ENCODE measurements around the gene PLCB2. TPM values are rescaled to one million over a fixed set of nuclear protein-coding genes. Genes with fewer than 3 reads are reported as not detected.

PLCB2 gene
- total and polyA plus RNA-seq, 9 of the 15 experiments (the other 6 are each of a cell fraction or from before 2014, with no cell fraction given) = 0.37 to 12.3 (median 8.0) TPM

DNA sequence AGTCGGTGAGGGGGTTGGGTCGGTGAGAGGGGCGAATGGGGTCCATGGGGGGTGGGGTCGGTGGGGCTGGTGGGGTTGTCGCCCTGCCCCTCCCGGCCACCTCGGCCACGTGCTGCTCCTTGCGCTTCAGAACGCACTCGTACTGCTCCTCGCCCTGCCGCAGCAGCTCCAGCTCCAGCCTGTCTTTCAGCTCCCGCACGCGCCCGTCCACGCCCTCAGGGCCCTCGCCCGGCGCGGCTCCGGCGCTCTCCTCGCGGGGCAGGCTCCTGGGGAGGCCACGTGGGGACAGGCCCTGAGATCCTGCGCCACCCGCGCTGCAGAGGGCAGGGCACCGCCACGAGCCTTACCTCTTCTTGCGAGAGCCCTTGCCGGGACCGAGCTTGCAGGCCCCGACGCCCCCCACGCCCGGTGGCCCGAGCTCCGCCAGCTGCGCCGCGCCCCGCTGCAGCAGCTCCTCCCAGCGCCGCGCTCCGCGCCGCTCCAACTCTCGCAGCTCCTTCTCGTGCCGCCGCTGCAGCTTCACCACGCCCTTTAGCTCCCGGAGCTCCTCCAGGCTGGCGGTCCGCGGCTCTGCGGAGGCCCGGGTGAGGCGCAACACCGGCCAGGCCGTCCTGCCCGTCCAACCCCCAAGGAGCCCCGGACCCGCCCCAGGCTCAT lies 16.7 kb downstream of the PLCB2 start (continued):
- TF ChIP-seq ILK (tag; IDR thresholded peaks at IDR 0.05; ENCODE audit: borderline replicate concordance, low read depth) (no peak), ZNF766 (CRISPR knock-in tag; conservative IDR thresholded peaks at IDR 0.05) (no peak), ZNF134 (CRISPR knock-in tag; conservative IDR thresholded peaks at IDR 0.05) (no peak), SOX6 (IDR thresholded peaks at IDR 0.05) (no peak), ZNF431 (CRISPR knock-in tag; IDR thresholded peaks at IDR 0.05) (peak; percentile 54; the same call in 1 of the 2 replicates), BACH1 (tag; IDR thresholded peaks at IDR 0.05) (no peak), YY1 (IDR thresholded peaks at IDR 0.05; ENCODE audit: borderline replicate concordance in 1 of 3, control insufficient read depth in 1 of 3, extremely low read depth in 1 of 3, insufficient read depth in 3 of 3, insufficient read length in 1 of 3, insufficient replicate concordance in 2 of 3, low read depth in 1 of 3, low read length in 2 of 3) (no peak), ETV5 (CRISPR knock-in tag; IDR thresholded peaks at IDR 0.05; ENCODE audit: low read depth) (0 out of 2 replicates have a peak, but pooled peaks have one; percentile 18), ZSCAN29 (IDR thresholded peaks at IDR 0.05) (no peak), NBN (IDR thresholded peaks at IDR 0.05; ENCODE audit: low read depth) (no peak), TCF7 (IDR thresholded peaks at IDR 0.05; ENCODE audit: borderline replicate concordance) (no peak), ZNF707 (CRISPR knock-in tag; conservative IDR thresholded peaks at IDR 0.05) (no peak), CC2D1A (IDR thresholded peaks at IDR 0.05) (no peak), ZNF589 (CRISPR knock-in tag; IDR thresholded peaks at IDR 0.05; ENCODE audit: low read depth) (no peak)
- TF ChIP-seq, protein P1, sequence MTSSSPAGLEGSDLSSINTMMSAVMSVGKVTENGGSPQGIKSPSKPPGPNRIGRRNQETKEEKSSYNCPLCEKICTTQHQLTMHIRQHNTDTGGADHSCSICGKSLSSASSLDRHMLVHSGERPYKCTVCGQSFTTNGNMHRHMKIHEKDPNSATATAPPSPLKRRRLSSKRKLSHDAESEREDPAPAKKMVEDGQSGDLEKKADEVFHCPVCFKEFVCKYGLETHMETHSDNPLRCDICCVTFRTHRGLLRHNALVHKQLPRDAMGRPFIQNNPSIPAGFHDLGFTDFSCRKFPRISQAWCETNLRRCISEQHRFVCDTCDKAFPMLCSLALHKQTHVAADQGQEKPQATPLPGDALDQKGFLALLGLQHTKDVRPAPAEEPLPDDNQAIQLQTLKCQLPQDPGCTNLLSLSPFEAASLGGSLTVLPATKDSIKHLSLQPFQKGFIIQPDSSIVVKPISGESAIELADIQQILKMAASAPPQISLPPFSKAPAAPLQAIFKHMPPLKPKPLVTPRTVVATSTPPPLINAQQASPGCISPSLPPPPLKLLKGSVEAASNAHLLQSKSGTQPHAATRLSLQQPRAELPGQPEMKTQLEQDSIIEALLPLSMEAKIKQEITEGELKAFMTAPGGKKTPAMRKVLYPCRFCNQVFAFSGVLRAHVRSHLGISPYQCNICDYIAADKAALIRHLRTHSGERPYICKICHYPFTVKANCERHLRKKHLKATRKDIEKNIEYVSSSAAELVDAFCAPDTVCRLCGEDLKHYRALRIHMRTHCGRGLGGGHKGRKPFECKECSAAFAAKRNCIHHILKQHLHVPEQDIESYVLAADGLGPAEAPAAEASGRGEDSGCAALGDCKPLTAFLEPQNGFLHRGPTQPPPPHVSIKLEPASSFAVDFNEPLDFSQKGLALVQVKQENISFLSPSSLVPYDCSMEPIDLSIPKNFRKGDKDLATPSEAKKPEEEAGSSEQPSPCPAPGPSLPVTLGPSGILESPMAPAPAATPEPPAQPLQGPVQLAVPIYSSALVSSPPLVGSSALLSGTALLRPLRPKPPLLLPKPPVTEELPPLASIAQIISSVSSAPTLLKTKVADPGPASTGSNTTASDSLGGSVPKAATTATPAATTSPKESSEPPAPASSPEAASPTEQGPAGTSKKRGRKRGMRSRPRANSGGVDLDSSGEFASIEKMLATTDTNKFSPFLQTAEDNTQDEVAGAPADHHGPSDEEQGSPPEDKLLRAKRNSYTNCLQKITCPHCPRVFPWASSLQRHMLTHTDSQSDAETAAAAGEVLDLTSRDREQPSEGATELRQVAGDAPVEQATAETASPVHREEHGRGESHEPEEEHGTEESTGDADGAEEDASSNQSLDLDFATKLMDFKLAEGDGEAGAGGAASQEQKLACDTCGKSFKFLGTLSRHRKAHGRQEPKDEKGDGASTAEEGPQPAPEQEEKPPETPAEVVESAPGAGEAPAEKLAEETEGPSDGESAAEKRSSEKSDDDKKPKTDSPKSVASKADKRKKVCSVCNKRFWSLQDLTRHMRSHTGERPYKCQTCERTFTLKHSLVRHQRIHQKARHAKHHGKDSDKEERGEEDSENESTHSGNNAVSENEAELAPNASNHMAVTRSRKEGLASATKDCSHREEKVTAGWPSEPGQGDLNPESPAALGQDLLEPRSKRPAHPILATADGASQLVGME (CRISPR knock-in tag; IDR thresholded peaks at IDR 0.05) = no peak
- TF ChIP-seq, protein P2, sequence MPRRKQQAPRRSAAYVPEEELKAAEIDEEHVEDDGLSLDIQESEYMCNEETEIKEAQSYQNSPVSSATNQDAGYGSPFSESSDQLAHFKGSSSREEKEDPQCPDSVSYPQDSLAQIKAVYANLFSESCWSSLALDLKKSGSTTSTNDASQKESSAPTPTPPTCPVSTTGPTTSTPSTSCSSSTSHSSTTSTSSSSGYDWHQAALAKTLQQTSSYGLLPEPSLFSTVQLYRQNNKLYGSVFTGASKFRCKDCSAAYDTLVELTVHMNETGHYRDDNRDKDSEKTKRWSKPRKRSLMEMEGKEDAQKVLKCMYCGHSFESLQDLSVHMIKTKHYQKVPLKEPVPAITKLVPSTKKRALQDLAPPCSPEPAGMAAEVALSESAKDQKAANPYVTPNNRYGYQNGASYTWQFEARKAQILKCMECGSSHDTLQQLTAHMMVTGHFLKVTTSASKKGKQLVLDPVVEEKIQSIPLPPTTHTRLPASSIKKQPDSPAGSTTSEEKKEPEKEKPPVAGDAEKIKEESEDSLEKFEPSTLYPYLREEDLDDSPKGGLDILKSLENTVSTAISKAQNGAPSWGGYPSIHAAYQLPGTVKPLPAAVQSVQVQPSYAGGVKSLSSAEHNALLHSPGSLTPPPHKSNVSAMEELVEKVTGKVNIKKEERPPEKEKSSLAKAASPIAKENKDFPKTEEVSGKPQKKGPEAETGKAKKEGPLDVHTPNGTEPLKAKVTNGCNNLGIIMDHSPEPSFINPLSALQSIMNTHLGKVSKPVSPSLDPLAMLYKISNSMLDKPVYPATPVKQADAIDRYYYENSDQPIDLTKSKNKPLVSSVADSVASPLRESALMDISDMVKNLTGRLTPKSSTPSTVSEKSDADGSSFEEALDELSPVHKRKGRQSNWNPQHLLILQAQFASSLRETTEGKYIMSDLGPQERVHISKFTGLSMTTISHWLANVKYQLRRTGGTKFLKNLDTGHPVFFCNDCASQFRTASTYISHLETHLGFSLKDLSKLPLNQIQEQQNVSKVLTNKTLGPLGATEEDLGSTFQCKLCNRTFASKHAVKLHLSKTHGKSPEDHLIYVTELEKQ (CRISPR knock-in tag; IDR thresholded peaks at IDR 0.05) = no peak
- TF ChIP-seq, protein P3, sequence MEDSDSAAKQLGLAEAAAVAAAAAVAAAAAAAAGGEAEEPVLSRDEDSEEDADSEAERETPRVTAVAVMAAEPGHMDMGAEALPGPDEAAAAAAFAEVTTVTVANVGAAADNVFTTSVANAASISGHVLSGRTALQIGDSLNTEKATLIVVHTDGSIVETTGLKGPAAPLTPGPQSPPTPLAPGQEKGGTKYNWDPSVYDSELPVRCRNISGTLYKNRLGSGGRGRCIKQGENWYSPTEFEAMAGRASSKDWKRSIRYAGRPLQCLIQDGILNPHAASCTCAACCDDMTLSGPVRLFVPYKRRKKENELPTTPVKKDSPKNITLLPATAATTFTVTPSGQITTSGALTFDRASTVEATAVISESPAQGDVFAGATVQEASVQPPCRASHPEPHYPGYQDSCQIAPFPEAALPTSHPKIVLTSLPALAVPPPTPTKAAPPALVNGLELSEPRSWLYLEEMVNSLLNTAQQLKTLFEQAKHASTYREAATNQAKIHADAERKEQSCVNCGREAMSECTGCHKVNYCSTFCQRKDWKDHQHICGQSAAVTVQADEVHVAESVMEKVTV (CRISPR knock-in tag; IDR thresholded peaks at IDR 0.05) = no peak
